WTC11 (cell line): ENCODE results near the gene SLC25A6.

Experiments
- CTCF ChIP-seq: fragments of 200-600 bp; IDR thresholded peaks from 2 replicates; pipeline ENCODE4 v1.8.0; 2022; ENCODE audit warnings: antibody characterized with exemption
- PRDM15 ChIP-seq: sonication (generic); formaldehyde crosslinking; IDR thresholded peaks from 2 replicates; pipeline ENCODE4 v1.8.0; 2022; ENCODE audit warnings: missing genetic modification reagents
- ZNF416 ChIP-seq: fragments of 250-450 bp; sonication (Bioruptor Pico); IDR thresholded peaks from 2 replicates; pipeline ENCODE4 v1.9.0; 2021; ENCODE audit warnings: mild to moderate bottlenecking, inconsistent platforms

- TF ChIP-seq ZNF416 (CRISPR knock-in tag) (no peak), CTCF (no peak), PRDM15 (CRISPR knock-in tag) (no peak)
Observed at GRCh38 chrX:1433646-1434357, 41.9 kb upstream of the SLC25A6 start.
